Measurements from ENCODE around the gene DPF1.

Gene DPF1

DNA sequence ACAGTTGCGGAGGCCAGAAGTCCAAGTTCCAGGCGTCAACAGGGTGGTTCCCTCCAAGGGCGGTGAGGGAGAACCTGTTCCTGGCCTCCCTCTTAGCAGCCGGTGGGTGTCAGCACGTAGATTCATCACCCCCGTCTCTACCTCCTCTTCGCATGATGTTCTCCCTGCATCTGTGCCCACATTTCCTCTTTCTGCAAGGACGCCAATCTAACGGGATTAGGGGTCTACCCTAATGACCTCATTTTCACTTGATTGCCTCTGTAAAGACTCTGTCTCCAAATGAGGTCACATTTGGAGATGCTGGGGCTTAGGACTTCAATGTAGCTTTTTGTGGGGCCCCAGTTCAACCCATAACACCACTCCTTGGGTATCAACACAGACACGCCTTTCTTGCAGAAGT, 38.5 kb downstream of the DPF1 start:
- no peak for TF ChIP-seq CTCF (IDR thresholded peaks at IDR 0.05; ENCODE audit: extremely low read depth, missing control alignments)
- DNase-seq (ENCODE audit: low spot score): no peak

GRCh38 chr19:38184815-38185214, 39.2 kb downstream of the DPF1 start:
- TF ChIP-seq CTCF (IDR thresholded peaks at IDR 0.05; ENCODE audit: extremely low read depth, missing control alignments): no peak
- no peak for DNase-seq (ENCODE audit: low spot score)

GRCh38 chr19:38183251-38183897, 40.6 kb downstream of the DPF1 start:
- TF ChIP-seq CTCF (IDR thresholded peaks at IDR 0.05; ENCODE audit: extremely low read depth, missing control alignments): no peak
- no peak for DNase-seq (ENCODE audit: low spot score)

DNA sequence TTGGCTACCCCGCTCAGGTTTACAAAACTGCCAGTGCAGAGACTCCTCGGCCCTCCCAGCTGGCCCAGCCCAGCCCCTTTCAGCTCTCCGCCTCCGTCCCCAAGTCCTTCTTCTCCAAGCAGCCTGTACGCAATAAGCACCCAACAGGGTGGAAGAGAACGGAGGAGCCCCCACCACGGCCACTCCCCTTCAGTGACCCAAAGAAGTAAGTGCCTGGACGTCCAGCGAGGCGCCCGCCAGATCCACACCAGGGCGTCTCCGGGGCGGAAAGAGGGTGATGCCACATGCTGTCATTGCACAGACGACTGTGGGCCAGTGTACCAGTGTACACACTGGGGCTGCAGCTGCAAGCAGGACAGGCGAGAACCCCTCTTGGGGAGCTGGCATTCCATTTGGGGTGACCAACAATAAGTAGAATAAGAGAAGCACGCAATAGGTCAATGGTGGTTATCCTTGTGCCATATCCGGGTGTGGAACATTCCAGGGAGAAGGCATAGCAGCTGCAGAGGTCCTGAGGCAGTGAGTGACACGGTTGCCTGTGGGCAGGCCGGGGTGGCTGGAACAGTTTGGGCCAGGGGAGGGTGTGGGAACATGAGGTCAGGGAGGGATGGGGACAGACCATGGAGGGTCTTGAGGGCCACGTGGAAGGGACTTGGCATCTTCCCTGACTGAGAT, 41.3 kb downstream of the DPF1 start:
- TF ChIP-seq CTCF (IDR thresholded peaks at IDR 0.05; ENCODE audit: extremely low read depth, missing control alignments): no peak
- DNase-seq (ENCODE audit: low spot score): no peak

DNA sequence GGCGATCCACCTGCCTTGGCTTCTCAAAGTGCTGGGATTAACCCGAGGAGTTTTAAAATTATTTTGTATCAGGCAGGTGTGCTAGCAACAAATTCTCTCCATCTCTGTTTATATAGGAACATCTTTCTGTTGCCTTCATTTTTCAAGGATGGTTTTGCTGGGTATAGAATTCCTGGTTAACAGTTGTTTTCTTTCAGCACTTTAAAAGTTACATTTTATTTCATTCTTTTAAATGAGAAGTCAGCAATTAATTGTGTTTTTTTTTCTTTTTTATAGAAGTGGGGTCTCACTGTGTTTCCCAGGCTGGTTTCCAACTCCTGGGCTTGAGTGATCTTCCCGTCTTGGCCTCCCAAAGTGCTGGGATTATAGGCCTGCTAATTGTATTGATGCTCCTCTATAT, 44.0 kb downstream of the DPF1 start:
- TF ChIP-seq CTCF (IDR thresholded peaks at IDR 0.05; ENCODE audit: extremely low read depth, missing control alignments): no peak
- no peak for DNase-seq (ENCODE audit: low spot score)

DNA sequence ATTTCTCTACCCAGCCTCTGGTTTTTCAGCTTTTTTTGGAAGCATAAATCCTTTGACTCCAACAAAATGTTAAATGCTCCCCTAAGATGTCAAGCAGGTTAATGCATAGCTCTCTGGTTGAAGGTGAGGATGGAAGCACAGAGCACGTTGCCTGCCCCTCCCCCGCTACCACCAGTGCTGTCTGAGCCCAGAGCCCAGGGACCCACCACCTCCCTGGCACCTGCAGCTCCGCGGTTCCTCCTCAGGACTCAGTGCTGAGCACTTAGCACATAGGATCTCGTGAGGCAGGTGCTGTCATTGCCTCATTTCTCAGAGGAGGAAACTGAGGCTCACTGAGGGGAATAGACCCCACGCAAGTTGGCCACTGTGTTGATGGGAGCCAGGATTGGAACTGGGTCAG, 48.6 kb downstream of the DPF1 start:
- no peak for TF ChIP-seq CTCF (IDR thresholded peaks at IDR 0.05; ENCODE audit: extremely low read depth, missing control alignments)
- DNase-seq (ENCODE audit: low spot score): no peak

DNA sequence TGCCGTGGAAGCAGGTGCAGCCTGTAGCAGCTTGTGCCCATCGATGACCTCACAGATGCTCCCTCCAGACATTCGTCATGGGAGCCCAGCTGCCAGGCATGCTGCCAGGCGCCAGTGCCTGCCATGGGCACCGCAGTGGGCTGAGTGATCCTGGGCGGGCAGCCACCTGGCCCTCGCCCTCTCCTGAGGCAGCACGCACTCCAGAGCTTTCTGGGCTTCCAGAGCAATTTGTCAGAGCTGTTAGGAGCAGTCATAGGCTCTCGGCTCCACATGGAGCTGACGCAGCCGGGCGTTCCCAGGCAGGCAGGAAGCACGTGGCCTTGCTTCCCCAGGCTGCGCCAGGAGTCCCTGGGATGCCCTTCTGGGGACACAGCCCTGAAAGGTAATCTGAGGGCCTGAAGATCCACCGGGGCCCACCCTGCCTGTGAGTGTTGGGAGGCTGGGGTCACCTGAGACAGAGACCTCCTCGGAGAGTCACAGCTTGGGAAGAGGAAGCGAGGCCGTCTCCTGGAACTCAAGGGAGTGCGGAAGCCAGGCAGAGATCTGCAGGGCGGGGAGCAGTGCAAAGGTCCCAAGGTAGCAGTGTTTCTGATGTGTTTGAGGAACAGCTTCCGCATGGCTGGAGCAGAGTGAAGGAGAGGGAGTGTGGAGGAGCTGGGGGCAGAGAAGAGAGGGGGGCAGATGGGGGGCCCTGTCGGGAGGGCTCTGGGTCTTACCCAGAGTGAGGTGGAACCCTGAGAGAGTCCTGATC, 50.6 kb downstream of the DPF1 start:
- no peak for DNase-seq (ENCODE audit: low spot score)
- TF ChIP-seq CTCF (IDR thresholded peaks at IDR 0.05; ENCODE audit: extremely low read depth, missing control alignments): no peak

Data from GM20000 (cell line).